Measurements from ENCODE around the gene DYNC2H1. TPM values are rescaled to one million over a fixed set of nuclear protein-coding genes. Genes with fewer than 3 reads are reported as not detected.

Gene DYNC2H1
- total RNA-seq, 1 donor from 2014 or later, result 2.9 TPM

DNA sequence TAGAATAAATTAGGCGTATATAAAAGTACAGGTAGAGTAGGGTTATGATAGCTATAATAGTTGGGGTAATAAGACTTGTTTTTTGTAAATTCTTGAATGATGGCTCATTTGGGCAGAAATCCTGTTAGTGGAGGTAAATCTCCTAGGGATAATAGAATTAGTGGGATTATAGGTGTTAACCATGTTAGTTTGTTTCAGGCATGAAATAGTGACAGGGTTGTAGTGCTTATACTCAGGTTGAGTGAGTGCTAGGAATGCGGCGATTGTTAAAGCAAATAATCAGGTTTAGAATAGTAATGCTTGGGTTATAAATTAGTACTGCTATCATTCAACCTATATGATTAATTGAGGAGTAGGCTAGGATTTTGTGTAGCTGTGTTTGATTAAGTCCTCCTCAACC, 297.1 kb downstream of the DYNC2H1 start:
- DNase-seq (no peak), ATAC-seq (ENCODE audit: poor library complexity) (no peak)
- intact Hi-C loops (cut with DNase I), result no loop called here

DNA sequence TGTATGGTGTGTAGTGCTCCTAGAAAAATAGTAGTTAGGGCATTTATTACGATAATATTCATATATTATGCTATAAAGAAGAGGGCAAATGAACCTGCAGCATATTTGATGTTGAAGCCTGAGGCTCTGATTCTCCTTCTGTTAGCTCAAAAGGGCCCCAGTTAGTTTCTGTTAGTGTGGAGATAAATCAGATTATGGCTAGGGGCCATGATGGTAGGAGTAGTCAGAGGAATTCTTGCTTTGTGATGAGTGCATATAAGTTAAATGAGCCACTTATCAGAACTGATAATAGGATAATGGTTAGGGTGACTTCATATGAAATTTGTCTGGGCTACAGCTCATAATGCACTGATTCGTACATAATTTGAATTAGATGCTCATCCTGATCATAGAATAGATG, 298.4 kb downstream of the DYNC2H1 start:
- intact Hi-C loops (cut with DNase I), result no loop called here
- ATAC-seq (ENCODE audit: poor library complexity) (no peak), DNase-seq (no peak)

DNA sequence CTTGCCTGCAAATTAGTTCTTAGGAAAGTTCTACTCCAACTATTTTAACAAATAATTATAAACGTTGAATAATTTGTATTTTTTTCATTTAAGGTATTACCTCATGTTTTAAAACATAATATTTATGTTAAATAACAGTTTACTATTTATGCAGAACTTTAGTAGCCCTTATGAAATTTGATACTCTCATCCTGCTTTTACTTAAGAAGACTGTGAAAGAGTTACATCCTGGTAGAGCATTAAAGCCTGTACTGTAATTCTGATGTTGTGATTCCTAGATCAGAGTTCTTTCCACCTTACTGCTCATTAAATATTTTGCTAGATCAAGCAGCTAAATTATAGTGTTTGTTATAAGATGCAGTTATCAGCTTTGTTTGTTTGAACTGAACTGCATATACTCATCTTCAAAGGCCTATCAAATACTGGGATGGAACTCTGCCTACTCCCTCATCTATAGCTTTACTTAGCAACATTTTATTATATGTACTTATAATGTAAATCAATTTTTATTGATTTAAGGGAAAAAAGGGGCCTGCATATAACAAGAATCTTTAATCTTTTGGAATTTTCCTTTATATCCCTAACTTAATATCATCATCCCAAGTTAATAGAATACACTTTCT, 304.2 kb downstream of the DYNC2H1 start:
- DNase-seq (no peak), ATAC-seq (ENCODE audit: poor library complexity) (no peak)
- intact Hi-C loops (cut with DNase I), result no loop called here

DNA sequence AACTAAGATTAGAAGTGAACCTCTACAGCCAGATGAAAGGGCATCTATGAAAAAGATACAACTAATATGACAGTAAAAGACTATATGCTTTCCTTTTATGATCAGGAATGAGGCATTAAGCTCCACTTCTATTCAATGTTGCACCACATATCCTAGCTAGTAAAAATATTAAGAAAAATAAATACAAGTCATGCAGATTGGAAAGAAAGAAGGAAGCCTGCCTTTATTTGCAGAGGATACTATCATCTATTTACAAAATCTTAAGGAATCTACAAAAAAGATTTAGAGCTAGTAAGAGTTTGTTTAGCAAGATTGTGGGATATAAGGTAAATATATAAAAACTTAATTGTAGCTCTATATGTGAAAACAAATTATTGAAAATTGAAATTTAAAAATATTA, 308.8 kb downstream of the DYNC2H1 start:
- DNase-seq, result no peak
- no peak for ATAC-seq (ENCODE audit: poor library complexity)
- intact Hi-C loops (cut with DNase I), result no loop called here

DNA sequence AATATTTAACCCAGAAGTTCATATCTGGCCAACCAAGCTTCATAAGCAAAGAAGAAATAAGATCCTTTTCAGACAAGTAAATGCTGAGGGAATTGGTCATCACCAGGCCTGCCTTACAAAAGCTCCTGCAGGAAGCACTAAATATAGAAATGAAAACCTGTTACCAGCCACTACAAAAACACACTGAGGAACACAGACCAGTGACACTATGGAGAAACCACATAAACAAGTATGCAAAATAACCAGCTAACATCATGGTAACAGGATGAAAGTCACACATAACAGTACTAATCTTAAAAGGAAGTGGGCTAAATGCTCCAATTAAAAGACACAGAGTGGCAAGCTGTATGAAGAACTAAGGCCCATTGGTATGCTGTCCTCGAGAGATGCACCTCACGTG, 311.4 kb downstream of the DYNC2H1 start:
- no peak for DNase-seq
- intact Hi-C loops (cut with DNase I), result no loop called here
- ATAC-seq (ENCODE audit: poor library complexity), result no peak

DNA sequence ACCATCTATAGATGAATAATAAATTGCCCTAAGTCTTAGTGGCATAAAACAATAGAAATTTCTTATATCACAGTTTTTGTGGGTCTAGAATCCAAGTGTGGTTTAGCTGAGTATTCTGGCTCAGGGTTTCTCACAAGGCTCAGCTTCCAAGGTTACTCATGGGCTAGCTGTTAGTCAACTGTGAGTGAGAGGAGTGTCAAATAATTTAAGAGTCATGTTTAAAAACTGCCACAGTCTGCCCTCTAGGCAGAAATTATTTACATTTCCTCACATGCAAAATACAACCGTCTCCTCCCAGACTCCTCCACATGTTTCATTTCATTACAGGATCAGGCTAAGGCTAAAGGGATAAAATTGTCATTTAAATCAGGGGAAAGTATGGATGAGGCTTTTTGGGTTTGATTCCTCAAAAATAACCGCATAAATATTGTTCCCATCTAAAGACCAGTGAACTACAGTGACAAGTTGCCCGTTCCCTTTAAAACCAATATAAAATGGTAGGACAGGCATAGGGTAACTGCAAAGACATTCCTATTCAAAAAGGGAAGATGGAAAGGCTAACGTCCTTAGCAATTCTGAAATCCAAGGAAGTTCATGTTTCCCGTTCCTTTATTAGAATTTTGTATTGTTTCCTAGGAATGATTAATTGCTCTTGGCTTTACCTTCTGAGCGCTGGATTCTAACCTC, 324.3 kb downstream of the DYNC2H1 start:
- ATAC-seq (ENCODE audit: poor library complexity) (no peak), DNase-seq (no peak)
- intact Hi-C loops (cut with DNase I), result no loop called here

DNA sequence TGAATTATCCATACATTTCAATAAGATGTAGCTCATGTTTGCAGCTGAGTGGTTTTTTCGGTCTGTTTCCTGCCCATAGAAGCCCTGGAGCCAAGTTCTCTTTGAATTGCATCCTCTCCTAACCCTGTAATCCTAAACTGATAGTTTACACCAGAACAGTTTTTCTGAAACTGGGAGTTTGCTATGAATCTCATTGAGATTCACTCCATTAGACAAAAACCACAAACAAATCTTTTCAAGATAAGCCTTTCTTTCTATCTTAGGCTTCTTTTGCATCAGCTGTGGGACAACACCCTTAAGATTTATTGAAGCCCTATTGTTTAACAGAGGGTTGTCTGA, 324.8 kb downstream of the DYNC2H1 start:
- intact Hi-C loops (cut with DNase I), result no loop called here
- ATAC-seq (ENCODE audit: poor library complexity), result no peak
- no peak for DNase-seq

DNA sequence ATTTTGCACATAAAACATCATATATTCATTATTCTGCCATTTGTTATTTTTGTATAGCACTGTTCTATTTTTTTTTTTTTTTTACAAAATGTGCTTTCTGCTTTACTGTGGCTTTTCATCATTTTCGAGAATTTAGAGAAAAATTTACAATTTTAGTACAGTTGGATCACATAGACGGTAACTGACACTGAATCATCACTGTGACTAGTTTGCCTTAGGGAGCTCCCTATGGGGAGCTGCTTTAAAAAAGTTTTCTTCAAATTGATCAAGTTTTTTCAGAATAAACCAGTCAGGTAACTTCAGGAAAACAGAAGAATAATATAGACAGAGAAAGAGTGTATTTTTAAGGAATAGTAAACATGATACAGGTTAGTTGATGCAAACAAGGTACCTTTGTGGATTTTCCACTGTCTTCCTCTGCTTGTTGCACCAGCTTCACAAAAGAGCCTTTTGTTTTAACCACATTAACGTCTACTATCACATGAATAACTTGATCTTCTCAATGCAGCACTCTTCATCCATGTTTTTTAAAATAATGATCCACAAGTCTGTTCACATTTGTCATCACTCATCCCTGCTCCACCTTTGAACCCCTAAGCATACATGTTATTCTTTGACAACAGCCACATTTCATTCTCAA, 327.0 kb downstream of the DYNC2H1 start:
- intact Hi-C loops (cut with DNase I), result no loop called here
- DNase-seq (no peak), ATAC-seq (ENCODE audit: poor library complexity) (no peak)

DNA sequence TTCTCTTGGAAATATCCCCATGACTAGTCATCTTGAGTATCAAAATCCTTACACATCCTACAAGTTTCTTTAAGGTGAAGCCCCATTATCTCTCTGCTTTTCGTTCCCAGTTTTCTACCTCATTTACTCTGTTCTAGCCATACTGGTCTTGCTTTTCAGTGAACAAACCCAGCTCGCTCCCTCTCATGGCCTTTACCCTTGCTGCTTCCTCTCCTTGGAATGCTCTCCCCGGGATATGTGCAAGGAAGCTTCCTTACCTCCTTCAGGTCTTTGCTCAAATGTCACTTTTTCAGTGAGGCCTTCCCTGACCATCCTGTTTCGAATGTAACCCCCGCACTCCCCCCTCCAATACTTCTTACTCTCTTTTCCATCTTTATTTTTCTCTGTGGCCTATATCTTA, 331.8 kb downstream of the DYNC2H1 start:
- intact Hi-C loops (cut with DNase I), result no loop called here
- DNase-seq (no peak), ATAC-seq (ENCODE audit: poor library complexity) (no peak)

DNA sequence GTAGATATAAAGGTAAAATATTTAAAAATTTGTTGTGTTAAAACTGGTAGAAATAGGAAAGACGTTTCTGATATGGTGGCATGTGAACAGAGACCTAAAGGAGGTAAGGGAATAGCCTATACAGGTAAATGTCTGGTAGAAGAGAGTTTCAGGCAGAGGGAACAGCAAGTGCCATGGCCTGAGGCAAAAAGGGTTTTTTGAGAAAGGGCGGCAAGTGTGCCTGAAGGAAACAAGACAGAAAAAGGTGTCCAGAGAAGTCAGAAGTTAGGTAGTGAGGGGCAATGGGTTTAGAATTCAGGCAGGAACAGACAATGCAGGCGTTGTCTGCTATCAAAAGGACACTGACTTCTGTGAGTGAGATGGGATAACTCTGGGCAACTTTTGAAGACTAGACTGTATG, 339.7 kb downstream of the DYNC2H1 start:
- no peak for DNase-seq
- intact Hi-C loops (cut with DNase I), result no loop called here
- ATAC-seq (ENCODE audit: poor library complexity), result no peak

DNA sequence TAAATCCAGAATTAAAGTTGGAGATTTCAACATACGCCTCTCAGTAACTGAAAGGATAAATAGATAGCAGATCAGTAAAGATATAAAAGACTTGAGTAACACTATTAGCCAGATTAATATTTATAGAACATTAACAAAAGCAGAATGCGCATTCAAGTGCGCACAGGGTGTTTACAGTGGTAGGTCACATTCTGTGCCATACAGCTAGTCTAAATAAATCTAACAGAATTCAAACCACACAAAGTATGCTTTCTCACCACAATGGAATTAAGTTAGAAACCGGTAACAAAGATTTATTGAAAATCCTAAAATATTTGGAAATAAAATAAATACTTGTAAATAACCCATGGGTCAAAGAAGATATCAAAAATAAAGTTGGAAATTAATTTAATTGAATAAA, 341.0 kb downstream of the DYNC2H1 start:
- no peak for ATAC-seq (ENCODE audit: poor library complexity)
- intact Hi-C loops (cut with DNase I), result no loop called here

DNA sequence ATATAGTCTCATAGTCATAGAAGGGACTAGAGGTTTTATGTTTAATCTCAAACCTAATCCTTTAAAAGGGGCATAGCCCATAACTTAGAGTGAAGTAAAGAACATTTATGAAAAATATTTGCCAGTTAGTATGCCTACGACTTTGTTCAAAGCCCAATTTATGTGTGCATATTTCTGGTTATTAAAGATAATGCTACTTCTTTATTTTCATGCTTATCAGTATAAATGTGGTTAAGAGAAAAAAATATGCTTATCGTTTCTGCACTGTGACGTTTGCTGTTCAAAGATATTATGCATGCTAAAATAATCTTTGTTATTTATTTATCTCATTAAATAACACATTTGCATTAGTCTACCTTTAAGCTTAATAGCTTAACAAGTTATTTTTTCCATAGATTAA, 343.9 kb downstream of the DYNC2H1 start:
- DNase-seq (no peak), ATAC-seq (ENCODE audit: poor library complexity) (no peak)
- intact Hi-C loops (cut with DNase I), result no loop called here

More for the DNA sequence above, 341.0 kb downstream of the DYNC2H1 start:
- no peak for DNase-seq

DNA sequence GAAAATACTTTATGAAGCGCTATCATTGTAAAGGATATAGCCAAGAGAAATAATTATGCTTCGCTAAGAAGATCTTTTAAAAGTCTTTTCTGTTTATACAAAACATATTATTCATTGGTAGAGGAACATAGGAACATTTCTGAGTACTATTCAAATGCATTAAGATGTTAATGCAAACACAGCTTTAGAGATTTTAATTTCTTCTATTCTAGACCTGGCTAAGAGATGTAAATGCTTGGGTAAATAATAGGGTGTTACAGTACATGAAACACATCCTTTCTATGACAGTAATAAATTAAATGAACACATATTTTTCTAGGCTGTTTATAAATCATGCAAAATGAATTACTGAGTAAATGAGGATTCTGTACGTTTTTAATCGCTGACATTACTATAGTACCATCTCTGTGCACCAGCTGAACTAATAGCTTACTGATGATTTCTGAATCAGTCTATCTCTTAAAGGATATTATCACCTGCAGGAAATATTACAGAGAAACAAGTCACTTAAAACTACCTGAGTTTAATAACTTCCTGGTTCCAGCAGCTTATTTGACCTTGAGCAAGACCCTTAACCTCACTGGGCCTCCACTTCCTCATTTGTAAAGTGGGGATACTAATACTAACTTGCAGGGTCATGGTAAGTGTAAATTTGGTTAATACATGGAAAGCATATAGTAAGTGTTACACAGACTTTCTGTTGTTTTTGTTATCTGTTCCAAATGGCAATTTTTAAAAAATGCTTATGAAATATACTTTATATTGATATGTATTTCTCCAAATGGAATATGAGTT, 344.9 kb downstream of the DYNC2H1 start:
- intact Hi-C loops (cut with DNase I), result no loop called here
- DNase-seq, result no peak
- ATAC-seq (ENCODE audit: poor library complexity), result no peak

DNA sequence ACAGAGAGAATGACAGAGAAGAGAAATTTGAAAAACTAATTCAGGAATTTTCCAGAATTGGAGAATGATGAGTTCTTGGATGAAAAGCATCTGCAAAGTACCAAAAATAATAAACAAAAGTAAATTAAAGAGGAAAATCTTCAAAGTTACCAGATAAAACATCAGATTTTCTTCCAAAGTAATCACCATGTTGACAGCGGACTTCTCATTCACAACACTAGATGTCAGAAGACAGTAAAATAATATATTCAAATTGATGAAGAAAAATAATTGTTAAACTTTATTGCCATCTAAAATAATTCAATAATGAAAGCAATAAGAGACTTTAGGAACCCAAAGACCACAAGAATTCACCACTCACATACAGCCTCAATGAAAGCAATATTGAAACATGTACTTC, 355.2 kb downstream of the DYNC2H1 start:
- DNase-seq, result no peak
- ATAC-seq (ENCODE audit: poor library complexity), result no peak
- intact Hi-C loops (cut with DNase I), result no loop called here

DNA sequence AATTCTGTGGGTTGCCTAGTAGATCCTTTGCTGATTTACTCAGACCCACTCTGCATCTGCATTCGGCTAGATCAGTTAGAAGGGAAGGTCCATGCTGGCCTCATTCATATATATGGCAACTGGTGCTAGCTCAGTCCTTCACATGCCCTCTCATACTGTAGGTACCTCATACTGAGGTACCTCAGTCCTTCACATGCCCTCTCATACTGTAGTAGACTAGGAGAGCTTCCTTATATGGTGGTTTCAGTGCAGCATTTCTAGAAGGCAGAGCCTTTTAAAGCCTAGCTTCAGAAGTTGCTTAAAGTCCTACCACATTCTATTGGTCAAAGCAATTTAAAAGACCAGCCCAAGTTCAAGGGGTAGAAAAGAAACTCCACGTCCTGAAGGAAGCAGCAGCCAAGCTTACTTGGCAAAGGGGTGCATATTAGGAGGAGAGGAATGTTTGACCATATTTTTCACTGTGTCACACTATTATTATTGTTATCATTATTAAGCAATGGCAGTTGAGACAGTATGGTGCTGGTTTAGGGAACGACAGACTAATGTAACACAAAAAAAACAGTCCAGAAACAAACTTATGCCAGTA, 356.4 kb downstream of the DYNC2H1 start:
- ATAC-seq (ENCODE audit: poor library complexity), result no peak
- DNase-seq, result no peak
- intact Hi-C loops (cut with DNase I), result no loop called here

DNA sequence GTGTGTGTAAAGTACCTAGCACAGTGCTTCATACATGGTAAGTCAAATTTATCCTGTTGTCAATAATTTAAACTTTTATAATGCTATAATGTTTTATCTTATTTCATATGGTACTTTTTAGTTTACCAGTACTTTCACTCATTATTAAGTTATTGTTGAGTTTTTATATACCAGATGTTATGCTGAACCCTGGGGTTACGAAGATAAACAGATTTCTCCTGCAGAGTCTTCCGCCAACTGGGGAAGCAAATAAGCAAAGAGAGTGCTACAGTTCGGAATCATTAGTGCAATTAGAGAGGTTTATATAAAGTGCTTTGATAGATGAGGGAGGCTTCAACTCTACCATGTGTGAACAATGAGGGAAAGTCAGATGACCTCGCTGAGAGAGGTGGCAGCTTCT, 362.3 kb downstream of the DYNC2H1 start:
- intact Hi-C loops (cut with DNase I), result no loop called here
- no peak for DNase-seq
- no peak for ATAC-seq (ENCODE audit: poor library complexity)

DNA sequence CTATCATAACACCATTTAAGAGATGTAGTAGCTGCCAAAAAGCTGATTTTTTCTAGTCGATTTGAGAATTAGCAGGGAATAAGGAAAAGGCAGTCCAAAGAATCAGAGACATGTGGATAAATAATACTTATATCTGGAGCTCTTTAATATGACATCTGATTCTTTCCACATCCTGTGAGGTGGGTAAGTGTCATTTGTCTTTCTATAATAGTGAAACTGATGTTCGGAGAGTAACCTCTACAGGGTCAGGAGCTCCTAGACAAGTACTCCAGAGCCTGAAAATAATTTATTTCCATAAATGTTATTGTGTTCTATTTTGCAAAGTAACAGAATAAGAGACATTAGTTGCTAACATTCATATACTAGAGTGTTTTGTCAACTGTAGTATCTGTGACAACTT, 367.6 kb downstream of the DYNC2H1 start:
- ATAC-seq (ENCODE audit: poor library complexity) (no peak), DNase-seq (no peak)
- intact Hi-C loops (cut with DNase I), result no loop called here

DNA sequence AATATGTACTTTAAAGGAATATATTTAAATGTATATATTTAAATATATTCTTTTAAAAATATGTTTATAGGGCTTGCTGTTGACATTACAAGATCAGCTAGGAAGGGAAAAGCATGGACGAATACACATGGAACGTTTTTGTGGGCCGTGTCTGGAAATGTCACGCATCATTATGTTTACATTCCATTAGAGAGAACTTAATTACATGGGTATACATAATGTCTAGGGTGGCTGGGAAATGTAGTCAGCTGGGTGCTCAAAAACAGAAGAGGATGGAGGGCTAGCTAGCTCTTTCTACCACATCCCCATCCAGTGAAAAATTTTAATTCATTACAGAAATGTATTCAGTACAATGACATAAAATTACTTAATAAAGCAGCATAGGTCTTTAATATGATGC, 371.2 kb downstream of the DYNC2H1 start:
- ATAC-seq (ENCODE audit: poor library complexity) (no peak), DNase-seq (no peak)
- intact Hi-C loops (cut with DNase I), result no loop called here

DNA sequence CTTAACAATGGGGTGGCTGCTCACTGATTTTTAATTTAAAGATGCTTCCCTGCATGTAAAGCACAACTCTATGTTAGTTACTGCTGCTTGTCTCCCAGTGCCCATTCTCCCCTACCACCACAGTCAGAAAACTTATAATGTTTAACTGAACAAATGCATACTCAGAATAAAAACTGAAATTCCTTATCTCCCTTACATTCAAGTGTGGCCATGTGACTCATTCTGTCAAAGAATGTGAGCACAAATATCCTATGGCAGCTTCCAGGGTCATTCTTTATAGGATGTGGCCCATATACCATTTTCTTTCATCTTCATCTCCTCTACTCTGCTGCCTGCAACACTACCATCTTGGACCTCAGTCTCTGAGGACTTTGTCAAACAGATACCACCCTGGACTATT, 374.8 kb downstream of the DYNC2H1 start:
- DNase-seq, result no peak
- no peak for ATAC-seq (ENCODE audit: poor library complexity)
- intact Hi-C loops (cut with DNase I), result no loop called here
